Measurements from ENCODE around the gene RAB8B.

Gene RAB8B

GRCh38 chr15:63194302-63194701, 4.9 kb downstream of the RAB8B start:
- in situ Hi-C loops (cut with MboI; ENCODE audit: low sequenced_read_pairs, unreplicated experiment), result no loop called here
- DNase-seq (ENCODE audit: low spot score), result no peak
- TF ChIP-seq, protein P1, sequence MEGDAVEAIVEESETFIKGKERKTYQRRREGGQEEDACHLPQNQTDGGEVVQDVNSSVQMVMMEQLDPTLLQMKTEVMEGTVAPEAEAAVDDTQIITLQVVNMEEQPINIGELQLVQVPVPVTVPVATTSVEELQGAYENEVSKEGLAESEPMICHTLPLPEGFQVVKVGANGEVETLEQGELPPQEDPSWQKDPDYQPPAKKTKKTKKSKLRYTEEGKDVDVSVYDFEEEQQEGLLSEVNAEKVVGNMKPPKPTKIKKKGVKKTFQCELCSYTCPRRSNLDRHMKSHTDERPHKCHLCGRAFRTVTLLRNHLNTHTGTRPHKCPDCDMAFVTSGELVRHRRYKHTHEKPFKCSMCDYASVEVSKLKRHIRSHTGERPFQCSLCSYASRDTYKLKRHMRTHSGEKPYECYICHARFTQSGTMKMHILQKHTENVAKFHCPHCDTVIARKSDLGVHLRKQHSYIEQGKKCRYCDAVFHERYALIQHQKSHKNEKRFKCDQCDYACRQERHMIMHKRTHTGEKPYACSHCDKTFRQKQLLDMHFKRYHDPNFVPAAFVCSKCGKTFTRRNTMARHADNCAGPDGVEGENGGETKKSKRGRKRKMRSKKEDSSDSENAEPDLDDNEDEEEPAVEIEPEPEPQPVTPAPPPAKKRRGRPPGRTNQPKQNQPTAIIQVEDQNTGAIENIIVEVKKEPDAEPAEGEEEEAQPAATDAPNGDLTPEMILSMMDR (IDR thresholded peaks at IDR 0.05; ENCODE audit: borderline replicate concordance, control extremely low read depth, extremely low read depth, insufficient read depth, missing control alignments), result no peak

- in situ Hi-C loops (cut with MboI; ENCODE audit: low sequenced_read_pairs, unreplicated experiment), result no loop called here
- TF ChIP-seq, protein P1 (IDR thresholded peaks at IDR 0.05; ENCODE audit: borderline replicate concordance, control extremely low read depth, extremely low read depth, insufficient read depth, missing control alignments), result no peak
- no peak for DNase-seq (ENCODE audit: low spot score)
Observed at GRCh38 chr15:63194880-63195568, 5.6 kb downstream of the RAB8B start.

DNA sequence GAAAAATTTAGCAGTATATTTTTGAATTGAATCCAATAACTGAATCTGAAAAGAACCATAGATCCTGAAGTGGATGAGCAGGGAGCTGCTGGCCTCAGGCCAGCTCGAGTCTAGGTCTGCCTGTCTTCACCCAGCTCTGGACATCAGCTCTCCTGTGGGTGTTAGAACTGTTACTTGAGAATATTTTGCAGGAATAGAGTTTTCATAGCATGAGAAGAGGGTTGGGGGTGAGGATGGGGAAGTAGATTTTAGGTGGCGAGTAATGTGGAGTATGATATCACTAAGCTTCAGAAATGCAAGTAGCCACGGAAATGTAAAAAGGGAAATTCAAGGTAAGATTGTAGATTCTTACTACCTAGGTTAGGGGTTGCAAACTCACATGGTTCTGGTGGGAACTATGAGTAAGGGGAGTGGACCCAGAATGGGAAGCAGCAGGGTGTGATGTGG, 6.2 kb downstream of the RAB8B start:
- in situ Hi-C loops (cut with MboI; ENCODE audit: low sequenced_read_pairs, unreplicated experiment), result no loop called here
- DNase-seq (ENCODE audit: low spot score), result no peak
- TF ChIP-seq, protein P1 (IDR thresholded peaks at IDR 0.05; ENCODE audit: borderline replicate concordance, control extremely low read depth, extremely low read depth, insufficient read depth, missing control alignments), result no peak

DNA sequence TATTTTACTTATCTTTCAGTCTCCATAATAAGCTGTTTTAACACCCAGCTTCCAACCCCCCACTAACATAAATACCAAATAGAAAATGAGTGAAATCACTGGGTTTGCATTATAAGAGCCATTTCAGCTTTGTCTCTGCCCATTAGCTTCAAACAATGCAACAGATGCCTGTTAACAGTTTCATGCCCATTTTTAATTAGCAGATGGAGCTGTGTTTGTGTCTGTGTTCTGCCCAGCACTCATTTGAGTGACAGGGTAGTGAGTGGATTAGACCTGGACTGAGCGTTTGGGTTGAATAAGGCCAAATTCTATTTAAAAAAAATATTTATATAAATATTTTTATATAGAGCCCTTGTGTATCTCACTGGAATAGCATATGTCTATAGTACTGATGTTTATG, 7.4 kb downstream of the RAB8B start:
- TF ChIP-seq, protein P1 (IDR thresholded peaks at IDR 0.05; ENCODE audit: borderline replicate concordance, control extremely low read depth, extremely low read depth, insufficient read depth, missing control alignments), result no peak
- in situ Hi-C loops (cut with MboI; ENCODE audit: low sequenced_read_pairs, unreplicated experiment), result no loop called here
- no peak for DNase-seq (ENCODE audit: low spot score)

DNA sequence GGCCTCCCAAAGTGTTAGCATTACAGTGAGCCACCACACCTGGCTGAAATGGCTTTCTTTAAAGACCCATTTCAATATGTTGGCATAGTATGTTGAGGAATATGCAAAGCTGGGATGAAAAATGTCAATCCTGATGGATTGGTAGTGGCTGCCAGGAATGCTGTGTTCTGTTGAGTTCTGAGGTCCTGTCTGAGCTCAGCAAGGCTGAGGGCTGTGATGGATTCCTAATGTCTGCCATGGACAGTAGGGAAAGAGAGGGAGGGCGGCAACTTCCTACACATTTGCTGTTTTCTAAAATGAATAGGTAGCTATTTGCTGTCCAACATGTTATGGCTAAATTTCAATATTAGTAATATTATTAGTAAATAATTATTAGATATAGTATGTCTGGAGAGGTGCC, 8.2 kb downstream of the RAB8B start:
- in situ Hi-C loops (cut with MboI; ENCODE audit: low sequenced_read_pairs, unreplicated experiment), result no loop called here
- TF ChIP-seq, protein P1 (IDR thresholded peaks at IDR 0.05; ENCODE audit: borderline replicate concordance, control extremely low read depth, extremely low read depth, insufficient read depth, missing control alignments), result no peak

GRCh38 chr15:63198371-63199250, 9.2 kb downstream of the RAB8B start:
- TF ChIP-seq, protein P1 (IDR thresholded peaks at IDR 0.05; ENCODE audit: borderline replicate concordance, control extremely low read depth, extremely low read depth, insufficient read depth, missing control alignments), result no peak
- no peak for DNase-seq (ENCODE audit: low spot score)
- in situ Hi-C loops (cut with MboI; ENCODE audit: low sequenced_read_pairs, unreplicated experiment), result no loop called here

More for the DNA sequence above, 8.2 kb downstream of the RAB8B start:
- DNase-seq (ENCODE audit: low spot score), result no peak

Data from GM13976 (cell line).